Psoas muscle (tissue), 8 donors: ENCODE measurements around the gene SLC15A5. TPM values are rescaled to one million over a fixed set of nuclear protein-coding genes. Genes with fewer than 3 reads are reported as not detected.

Source experiments
- ATAC-seq, 4 donors: fragments of 200-7000 bp; cut with Tn5 transposase; one replicate each; pipeline ENCODE4 v1.9.1; 2020; ENCODE audit warnings: moderate library complexity in 3 of 4, mild to moderate bottlenecking in 2 of 4
- DNase-seq, 2 donors: peaks; one replicate each; pipeline ENCODE4 v3.0.0-alpha.2; 2020
- H3K27ac ChIP-seq: fragments of 200-600 bp; one replicate; pipeline ENCODE4 v1.8.0; 2022
- H3K27me3 ChIP-seq, 3 donors: fragments of 200-600 bp in 1 of 3; one replicate each; pipeline versions ENCODE4 v1.6.1 to v1.8.0; 2013 to 2022; ENCODE audit warnings: low read length in 2 of 3, mild to moderate bottlenecking in 2 of 3, moderate library complexity in 1 of 3; ENCODE audit not compliant: insufficient read depth in 3 of 3
- H3K36me3 ChIP-seq, 2 donors: fragments of 200-600 bp in 1 of 2; one replicate each; pipeline versions ENCODE4 v1.6.1 to v1.8.0; 2013 to 2022; ENCODE audit warnings: low read depth in 1 of 2, mild to moderate bottlenecking in 1 of 2, moderate library complexity in 1 of 2; ENCODE audit not compliant: insufficient read depth in 1 of 2
- H3K4me1 ChIP-seq: fragments of 200-600 bp; one replicate; pipeline ENCODE4 v1.8.0; 2022
- H3K4me3 ChIP-seq: fragments of 200-600 bp; one replicate; pipeline ENCODE4 v1.8.0; 2022; ENCODE audit warnings: mild to moderate bottlenecking
- H3K9me3 ChIP-seq: fragments of 200-600 bp; one replicate; pipeline ENCODE4 v1.8.0; 2022
- CTCF ChIP-seq: fragments of 200-600 bp; IDR thresholded peaks from one replicate; pipeline ENCODE4 v1.8.0; 2022; ENCODE audit warnings: antibody characterized with exemption
- WGBS, 3 donors: extraction: QIAGEN DNeasy Blood & Tissue Kit; methylation state at CpG; one replicate each; pipeline versions ENCODE4 v1.1.6 to v1.1.7; 2013; 5-methylcytosine and 5-hydroxymethylcytosine counted together
- intact Hi-C, 2 donors: fragments of 100-400 bp; cut with DNase I; formaldehyde crosslinking; loops; one replicate each; pipeline versions ENCODE4 v1.11.0 to v1.14.2; 2022
- polyA plus RNA-seq, 3 donors: library from polyadenylated mRNA; stranded (reverse); fragments of 200-250 nt; gene quantifications; one replicate each; pipeline ENCODE4 v1.2.3, GENCODE V29; 2013
- total RNA-seq, 4 donors: library from RNA; stranded (reverse); fragmentation: NEBNext Ultra II Directional in 2 of 4; extraction: Animal tissue kit (Norgen Biotek cat#: 25700) in 2 of 4; gene quantifications; one replicate each; pipeline versions ENCODE4 v1.2.1 to v1.2.4, GENCODE V29; 2021 to 2023
- donor health status: healthy with polysubstance abuse.
- donor health status: DM: no; HTN: no; CAD: no; lungs with moderate emphysema.
- donor health status: Bipolar disorder and iron deficiency.
- donor health status: healthy.
- donor health status: DM: yes; HTN: yes; CAD: no.
- donor health status: DM: no; HTN: no; CAD: no.
- donor health status: DM: no; HTN: no; CAD: no.
- donor health status: DM: yes; HTN: yes; CAD: no.

SLC15A5 gene
- total and polyA plus RNA-seq, 7 donors: not detected

- ATAC-seq (no peak), DNase-seq (peak in 1 of 2 donors; percentile 40)
- Histone ChIP-seq H3K27me3 (no peaks in the 10 kb centered on the region), H3K36me3 (no peaks in the 10 kb centered on the region), H3K27ac (no peak overlapping the region), H3K9me3 (no peaks in the 10 kb centered on the region), H3K4me1 (no peaks in the 10 kb centered on the region), H3K4me3 (no peak overlapping the region)
- 1 to 4% (median 4%) methylated on average over 2 of the region's 2 CpGs for WGBS, 3 donors
- peak; percentile 10 for TF ChIP-seq CTCF
- intact Hi-C loops: no loop called here
These were observed 112.0 kb downstream of the SLC15A5 start for GRCh38 chr12:16165506-16165905.

GRCh38 chr12:16163901-16164300, 113.6 kb downstream of the SLC15A5 start:
- H3K36me3 ChIP-seq: no peaks in the 10 kb centered on the region
- DNase-seq: no peak
- no peak overlapping the region for H3K27ac ChIP-seq
- no peak for ATAC-seq
- intact Hi-C loops: no loop called here
- no peaks in the 10 kb centered on the region for H3K27me3 ChIP-seq
- H3K9me3 ChIP-seq: no peaks in the 10 kb centered on the region
- TF ChIP-seq CTCF: no peak
- H3K4me1 ChIP-seq: no peaks in the 10 kb centered on the region
- no peak overlapping the region for H3K4me3 ChIP-seq

GRCh38 chr12:16163146-16163545, 114.3 kb downstream of the SLC15A5 start:
- no peak overlapping the region for H3K4me3 ChIP-seq
- no peaks in the 10 kb centered on the region for H3K36me3 ChIP-seq
- TF ChIP-seq CTCF: no peak
- no peak overlapping the region for H3K27ac ChIP-seq
- no peak for DNase-seq
- no peak for ATAC-seq
- H3K4me1 ChIP-seq: no peaks in the 10 kb centered on the region
- WGBS, 3 donors: 51 to 64% (median 63%) methylated on average over 4 of the region's 4 CpGs
- H3K9me3 ChIP-seq: no peaks in the 10 kb centered on the region
- H3K27me3 ChIP-seq: no peaks in the 10 kb centered on the region
- intact Hi-C loops: no loop called here

DNA sequence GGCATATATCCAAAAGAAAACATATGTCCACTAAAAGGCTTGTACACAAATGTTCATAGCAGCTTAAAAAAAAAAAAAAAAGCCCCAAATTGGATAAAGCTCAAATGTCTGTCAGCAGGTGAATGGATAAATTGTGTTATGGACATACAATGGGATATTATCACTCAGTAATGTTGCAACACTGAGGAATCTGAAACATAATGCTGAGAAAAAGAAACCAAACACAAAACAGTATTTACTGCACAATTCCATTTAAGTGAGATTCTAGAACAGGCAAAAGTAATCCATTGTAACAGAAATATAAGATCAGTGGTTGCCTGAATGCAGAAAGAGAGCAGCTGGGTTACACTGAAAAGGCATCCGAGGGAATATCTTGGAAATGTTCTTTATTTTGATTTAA, 117.9 kb downstream of the SLC15A5 start:
- TF ChIP-seq CTCF: no peak
- H3K27ac ChIP-seq: no peak overlapping the region
- no peak overlapping the region for H3K4me3 ChIP-seq
- ATAC-seq (no peak), DNase-seq (no peak)
- H3K36me3 ChIP-seq: no peaks in the 10 kb centered on the region
- intact Hi-C loops: no loop called here
- no peaks in the 10 kb centered on the region for H3K9me3 ChIP-seq
- H3K4me1 ChIP-seq: no peaks in the 10 kb centered on the region
- H3K27me3 ChIP-seq: no peaks in the 10 kb centered on the region
- whole genome bisulfite sequencing, 3 donors: 23 to 35% (median 27%) methylated on average over 1 of the region's 1 CpG

GRCh38 chr12:16158050-16158449, 119.4 kb downstream of the SLC15A5 start:
- WGBS, 3 donors: 87 to 100% (median 100%) methylated on average over 1 of the region's 1 CpG
- DNase-seq: no peak
- no peaks in the 10 kb centered on the region for H3K36me3 ChIP-seq
- H3K9me3 ChIP-seq: no peaks in the 10 kb centered on the region
- no peak overlapping the region for H3K27ac ChIP-seq
- no peak for TF ChIP-seq CTCF
- no peaks in the 10 kb centered on the region for H3K27me3 ChIP-seq
- no peak overlapping the region for H3K4me3 ChIP-seq
- intact Hi-C loops: no loop called here
- H3K4me1 ChIP-seq: no peaks in the 10 kb centered on the region
- ATAC-seq: no peak
